HepG2 (cell line): ENCODE data around the gene HOXB2. TPM values are rescaled to one million over a fixed set of nuclear protein-coding genes. Genes with fewer than 3 reads are reported as not detected.

Experiments
- CEBPB ChIP-seq: IDR thresholded peaks from 2 replicates; pipeline ENCODE4 v1.6.1; 2011; ENCODE audit warnings: low read depth, low read length, improper control_type of control experiment, borderline replicate concordance
- JDP2 ChIP-seq: sonication (generic); formaldehyde crosslinking; IDR thresholded peaks from 2 replicates; pipeline ENCODE4 v1.8.1; 2022; ENCODE audit warnings: missing genetic modification reagents, borderline replicate concordance
- MATR3 ChIP-seq: sonication (generic); formaldehyde crosslinking; IDR thresholded peaks from 2 replicates; pipeline ENCODE4 v1.4.0; 2020; ENCODE audit warnings: missing genetic modification reagents
- ZBTB8A ChIP-seq: sonication (generic); formaldehyde crosslinking; IDR thresholded peaks from 2 replicates; pipeline ENCODE4 v1.4.0; 2020; ENCODE audit warnings: mild to moderate bottlenecking, low read depth, missing genetic modification reagents, borderline replicate concordance
- ZNF20 ChIP-seq: sonication (generic); formaldehyde crosslinking; IDR thresholded peaks from 2 replicates; pipeline ENCODE4 v1.4.0; 2020; ENCODE audit warnings: mild to moderate bottlenecking, moderate library complexity, missing genetic modification reagents
- ZNF367 ChIP-seq: sonication (generic); formaldehyde crosslinking; IDR thresholded peaks from 2 replicates; pipeline ENCODE4 v1.4.0; 2020; ENCODE audit warnings: missing genetic modification reagents, borderline replicate concordance
- ZNF747 ChIP-seq: sonication (generic); formaldehyde crosslinking; IDR thresholded peaks from 2 replicates; pipeline ENCODE4 v1.8.1; 2023; ENCODE audit warnings: missing genetic modification reagents, mild to moderate bottlenecking, borderline replicate concordance
- ZNF883 ChIP-seq: sonication (generic); formaldehyde crosslinking; IDR thresholded peaks from 2 replicates; pipeline ENCODE4 v1.5.1; 2020; ENCODE audit warnings: mild to moderate bottlenecking, missing genetic modification reagents; ENCODE audit errors: not compliant biosample characterization
- ZNF891 ChIP-seq: sonication (generic); formaldehyde crosslinking; IDR thresholded peaks from 2 replicates; pipeline ENCODE4 v1.5.0; 2020; ENCODE audit warnings: mild to moderate bottlenecking, missing genetic modification reagents
- ZSCAN21 ChIP-seq: sonication (generic); formaldehyde crosslinking; IDR thresholded peaks from 2 replicates; pipeline ENCODE4 v1.8.0; 2022; ENCODE audit warnings: mild to moderate bottlenecking, missing genetic modification reagents, moderate library complexity, borderline replicate concordance
- polyA plus RNA-seq, 8 experiments: library from polyadenylated mRNA; depleted of rRNA in 3 of 8; stranded (reverse) in 7 of 8; unstranded in 1 of 8; fragments of >200 nt; fragmentation: Illumina TruSeq in 4 of 8; extraction: Trizol in 4 of 8; gene quantifications; 2 replicates each; pipeline versions ENCODE4 v1.2.1 to v1.2.3, GENCODE V29; 2011 to 2016; ENCODE audit warnings: low read depth in 4 of 8, missing spikeins in 1 of 8, mixed read lengths in 1 of 8; ENCODE audit not compliant: insufficient read depth in 1 of 8
- total RNA-seq, 5 experiments: library from RNA; depleted of rRNA; stranded (reverse); fragments of >200 nt; fragmentation: Illumina TruSeq; extraction: Trizol; gene quantifications; 2 replicates each; pipeline ENCODE4 v1.2.3, GENCODE V29; 2016; ENCODE audit warnings: low read depth in 1 of 5
- TF ChIP-seq, protein P1 (sequence below): sonication (generic); formaldehyde crosslinking; IDR thresholded peaks from 2 replicates; pipeline ENCODE4 v1.8.0; 2023; ENCODE audit warnings: mild to moderate bottlenecking, missing genetic modification reagents
- TF ChIP-seq, protein P2 (sequence below): sonication (generic); formaldehyde crosslinking; IDR thresholded peaks from 2 replicates; pipeline ENCODE4 v1.4.0; 2020; ENCODE audit warnings: mild to moderate bottlenecking, low read depth, missing genetic modification reagents
- TF ChIP-seq, protein P3 (sequence below): IDR thresholded peaks from 2 replicates; pipeline ENCODE4 v1.6.1; 2018; ENCODE audit warnings: missing genetic modification reagents
- TF ChIP-seq, protein P4 (sequence below): sonication (generic); formaldehyde crosslinking; IDR thresholded peaks from 2 replicates; pipeline ENCODE4; 2020; ENCODE audit warnings: missing genetic modification reagents, mild to moderate bottlenecking, borderline replicate concordance
- TF ChIP-seq, protein P5 (sequence below): sonication (generic); IDR thresholded peaks from 2 replicates; pipeline ENCODE4 v1.6.1; 2016; ENCODE audit warnings: low read depth, borderline replicate concordance

The HOXB2 gene
- total and polyA plus RNA-seq, 2 of the 13 experiments (the other 11 are each of a cell fraction or from before 2014, with no cell fraction given): not detected

DNA sequence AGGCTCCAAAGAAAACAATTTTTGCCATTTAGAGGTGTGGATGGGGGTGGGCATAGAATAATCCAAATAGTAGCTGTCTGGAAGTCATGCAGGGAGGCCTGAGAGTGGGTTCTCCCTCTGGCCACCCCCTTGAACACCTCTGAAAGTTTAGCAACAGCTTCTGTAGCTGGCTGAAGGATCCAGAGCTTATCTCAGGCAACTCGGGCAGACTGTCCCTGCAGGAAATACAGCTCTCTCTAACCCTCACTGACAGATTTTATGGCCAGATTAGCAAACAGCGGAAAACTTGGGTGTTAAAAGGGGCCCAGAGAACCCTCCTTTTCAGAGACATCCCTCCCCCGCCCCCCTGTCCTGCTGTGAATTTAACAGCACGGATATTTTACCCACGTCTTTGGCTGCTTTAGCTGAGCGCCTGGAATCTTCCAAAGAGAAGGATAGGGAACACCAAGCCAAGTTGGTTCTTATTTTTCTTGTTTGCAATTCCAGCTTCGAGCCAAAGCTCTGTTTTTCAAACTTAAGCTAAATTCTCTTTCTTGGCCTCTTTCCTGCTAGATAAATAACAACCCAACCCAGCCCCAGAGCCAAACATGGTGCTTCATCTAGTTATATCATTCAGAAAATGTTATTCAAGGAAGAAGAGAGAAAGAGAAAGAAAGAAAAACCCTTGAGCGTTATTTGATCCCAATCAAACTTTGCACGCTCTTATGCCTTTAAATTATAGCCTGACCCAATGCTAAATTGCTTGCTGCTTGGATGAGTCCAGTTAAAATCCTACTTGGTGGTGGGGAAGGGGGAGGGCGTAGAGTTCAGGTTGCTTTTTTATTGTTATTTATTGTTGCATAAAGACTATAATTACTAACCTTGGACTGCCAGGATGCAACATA lies 2.3 kb upstream of the HOXB2 start (continued):
- TF ChIP-seq, protein P1, sequence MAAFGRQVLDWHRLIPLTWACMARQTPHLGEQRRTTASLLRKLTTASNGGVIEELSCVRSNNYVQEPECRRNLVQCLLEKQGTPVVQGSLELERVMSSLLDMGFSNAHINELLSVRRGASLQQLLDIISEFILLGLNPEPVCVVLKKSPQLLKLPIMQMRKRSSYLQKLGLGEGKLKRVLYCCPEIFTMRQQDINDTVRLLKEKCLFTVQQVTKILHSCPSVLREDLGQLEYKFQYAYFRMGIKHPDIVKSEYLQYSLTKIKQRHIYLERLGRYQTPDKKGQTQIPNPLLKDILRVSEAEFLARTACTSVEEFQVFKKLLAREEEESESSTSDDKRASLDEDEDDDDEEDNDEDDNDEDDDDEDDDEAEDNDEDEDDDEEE: no peak
- no peak for TF ChIP-seq CEBPB
- TF ChIP-seq ZNF883 (CRISPR knock-in tag): no peak
- TF ChIP-seq, protein P2, sequence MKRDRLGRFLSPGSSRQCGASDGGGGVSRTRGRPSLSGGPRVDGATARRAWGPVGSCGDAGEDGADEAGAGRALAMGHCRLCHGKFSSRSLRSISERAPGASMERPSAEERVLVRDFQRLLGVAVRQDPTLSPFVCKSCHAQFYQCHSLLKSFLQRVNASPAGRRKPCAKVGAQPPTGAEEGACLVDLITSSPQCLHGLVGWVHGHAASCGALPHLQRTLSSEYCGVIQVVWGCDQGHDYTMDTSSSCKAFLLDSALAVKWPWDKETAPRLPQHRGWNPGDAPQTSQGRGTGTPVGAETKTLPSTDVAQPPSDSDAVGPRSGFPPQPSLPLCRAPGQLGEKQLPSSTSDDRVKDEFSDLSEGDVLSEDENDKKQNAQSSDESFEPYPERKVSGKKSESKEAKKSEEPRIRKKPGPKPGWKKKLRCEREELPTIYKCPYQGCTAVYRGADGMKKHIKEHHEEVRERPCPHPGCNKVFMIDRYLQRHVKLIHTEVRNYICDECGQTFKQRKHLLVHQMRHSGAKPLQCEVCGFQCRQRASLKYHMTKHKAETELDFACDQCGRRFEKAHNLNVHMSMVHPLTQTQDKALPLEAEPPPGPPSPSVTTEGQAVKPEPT (CRISPR knock-in tag): no peak
- TF ChIP-seq, protein P3, sequence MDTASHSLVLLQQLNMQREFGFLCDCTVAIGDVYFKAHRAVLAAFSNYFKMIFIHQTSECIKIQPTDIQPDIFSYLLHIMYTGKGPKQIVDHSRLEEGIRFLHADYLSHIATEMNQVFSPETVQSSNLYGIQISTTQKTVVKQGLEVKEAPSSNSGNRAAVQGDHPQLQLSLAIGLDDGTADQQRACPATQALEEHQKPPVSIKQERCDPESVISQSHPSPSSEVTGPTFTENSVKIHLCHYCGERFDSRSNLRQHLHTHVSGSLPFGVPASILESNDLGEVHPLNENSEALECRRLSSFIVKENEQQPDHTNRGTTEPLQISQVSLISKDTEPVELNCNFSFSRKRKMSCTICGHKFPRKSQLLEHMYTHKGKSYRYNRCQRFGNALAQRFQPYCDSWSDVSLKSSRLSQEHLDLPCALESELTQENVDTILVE (CRISPR knock-in tag): no peak
- no peak for TF ChIP-seq ZNF891 (CRISPR knock-in tag)
- TF ChIP-seq, protein P4, sequence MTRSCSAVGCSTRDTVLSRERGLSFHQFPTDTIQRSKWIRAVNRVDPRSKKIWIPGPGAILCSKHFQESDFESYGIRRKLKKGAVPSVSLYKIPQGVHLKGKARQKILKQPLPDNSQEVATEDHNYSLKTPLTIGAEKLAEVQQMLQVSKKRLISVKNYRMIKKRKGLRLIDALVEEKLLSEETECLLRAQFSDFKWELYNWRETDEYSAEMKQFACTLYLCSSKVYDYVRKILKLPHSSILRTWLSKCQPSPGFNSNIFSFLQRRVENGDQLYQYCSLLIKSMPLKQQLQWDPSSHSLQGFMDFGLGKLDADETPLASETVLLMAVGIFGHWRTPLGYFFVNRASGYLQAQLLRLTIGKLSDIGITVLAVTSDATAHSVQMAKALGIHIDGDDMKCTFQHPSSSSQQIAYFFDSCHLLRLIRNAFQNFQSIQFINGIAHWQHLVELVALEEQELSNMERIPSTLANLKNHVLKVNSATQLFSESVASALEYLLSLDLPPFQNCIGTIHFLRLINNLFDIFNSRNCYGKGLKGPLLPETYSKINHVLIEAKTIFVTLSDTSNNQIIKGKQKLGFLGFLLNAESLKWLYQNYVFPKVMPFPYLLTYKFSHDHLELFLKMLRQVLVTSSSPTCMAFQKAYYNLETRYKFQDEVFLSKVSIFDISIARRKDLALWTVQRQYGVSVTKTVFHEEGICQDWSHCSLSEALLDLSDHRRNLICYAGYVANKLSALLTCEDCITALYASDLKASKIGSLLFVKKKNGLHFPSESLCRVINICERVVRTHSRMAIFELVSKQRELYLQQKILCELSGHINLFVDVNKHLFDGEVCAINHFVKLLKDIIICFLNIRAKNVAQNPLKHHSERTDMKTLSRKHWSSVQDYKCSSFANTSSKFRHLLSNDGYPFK (CRISPR knock-in tag): no peak
- TF ChIP-seq ZNF367: no peak
- TF ChIP-seq ZNF20: no peak
- no peak for TF ChIP-seq JDP2 (CRISPR knock-in tag)
- TF ChIP-seq, protein P5, sequence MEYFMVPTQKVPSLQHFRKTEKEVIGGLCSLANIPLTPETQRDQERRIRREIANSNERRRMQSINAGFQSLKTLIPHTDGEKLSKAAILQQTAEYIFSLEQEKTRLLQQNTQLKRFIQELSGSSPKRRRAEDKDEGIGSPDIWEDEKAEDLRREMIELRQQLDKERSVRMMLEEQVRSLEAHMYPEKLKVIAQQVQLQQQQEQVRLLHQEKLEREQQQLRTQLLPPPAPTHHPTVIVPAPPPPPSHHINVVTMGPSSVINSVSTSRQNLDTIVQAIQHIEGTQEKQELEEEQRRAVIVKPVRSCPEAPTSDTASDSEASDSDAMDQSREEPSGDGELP: no peak
- TF ChIP-seq ZSCAN21 (CRISPR knock-in tag): no peak
- no peak for TF ChIP-seq ZBTB8A (CRISPR knock-in tag)
- no peak for TF ChIP-seq ZNF747 (CRISPR knock-in tag)
- TF ChIP-seq MATR3 (CRISPR knock-in tag): no peak
